Stimulated activated CD4-positive, alpha-beta T cell treated with anti-CD3 and anti-CD28 coated beads, Interleukin-15, amount 100 ng/mL, for 48 hours (primary cell): ENCODE data around the gene SIRPB1.
"Not testable (repeated sequence)": the region's sequence is repeated elsewhere in the genome, so short reads cannot be mapped to it uniquely, and the experiment has no call there.

ENCODE experiments used
- DNase-seq, 2 donors: peaks; one replicate each; pipeline ENCODE4 v3.0.0-alpha.2; 2020; ENCODE audit warnings: low read depth in 2 of 2

Gene SIRPB1

DNA sequence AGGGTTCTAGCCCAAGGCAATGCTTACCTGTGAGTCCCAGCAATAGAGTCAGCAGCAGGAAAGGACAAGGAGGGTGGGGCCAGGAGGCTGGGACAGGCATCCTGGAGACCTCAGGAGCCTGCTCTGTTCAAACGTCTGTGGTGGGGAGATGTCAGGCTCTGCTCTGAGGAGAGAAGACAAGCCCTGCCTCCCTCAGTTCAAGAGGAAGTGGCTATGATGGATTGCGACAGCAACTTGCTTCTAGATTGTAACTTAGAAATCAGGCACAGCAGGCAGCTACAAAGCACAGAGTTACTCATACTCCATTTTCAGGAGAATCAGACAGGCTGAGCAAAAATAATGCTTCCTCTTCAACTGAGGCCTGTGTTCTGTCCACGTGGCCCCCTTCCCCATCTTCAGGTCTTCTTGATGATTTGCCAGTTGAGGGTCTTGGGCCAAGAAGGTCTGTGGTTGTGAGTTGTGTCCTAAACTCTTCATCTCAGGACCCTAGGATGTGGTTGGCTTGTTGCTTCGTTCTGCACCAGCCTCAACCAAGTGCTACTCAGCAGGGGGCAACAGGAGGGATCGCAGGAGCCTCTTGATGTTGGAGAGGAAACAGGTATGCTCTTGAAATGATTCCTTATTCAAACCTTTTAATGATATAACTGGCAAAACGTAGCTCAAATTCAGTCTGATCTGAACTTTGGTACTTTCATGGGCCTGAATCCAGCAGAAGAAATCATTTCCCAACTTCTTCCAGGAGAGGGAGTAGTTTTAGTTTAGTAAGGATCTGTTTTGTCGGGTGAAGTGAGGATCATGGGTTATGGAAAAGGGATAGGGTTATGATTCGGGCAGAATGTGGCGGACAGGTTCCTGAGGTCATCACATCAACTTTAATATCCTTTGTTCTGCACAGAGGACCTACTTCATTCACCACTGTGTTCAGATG lies 31.0 kb downstream of the SIRPB1 start:
- no peak for DNase-seq

GRCh38 chr20:1587781-1588532 lies 31.9 kb downstream of the SIRPB1 start:
- no peak for DNase-seq

GRCh38 chr20:1579488-1579887 lies 40.3 kb downstream of the SIRPB1 start:
- DNase-seq, result no peak

DNA sequence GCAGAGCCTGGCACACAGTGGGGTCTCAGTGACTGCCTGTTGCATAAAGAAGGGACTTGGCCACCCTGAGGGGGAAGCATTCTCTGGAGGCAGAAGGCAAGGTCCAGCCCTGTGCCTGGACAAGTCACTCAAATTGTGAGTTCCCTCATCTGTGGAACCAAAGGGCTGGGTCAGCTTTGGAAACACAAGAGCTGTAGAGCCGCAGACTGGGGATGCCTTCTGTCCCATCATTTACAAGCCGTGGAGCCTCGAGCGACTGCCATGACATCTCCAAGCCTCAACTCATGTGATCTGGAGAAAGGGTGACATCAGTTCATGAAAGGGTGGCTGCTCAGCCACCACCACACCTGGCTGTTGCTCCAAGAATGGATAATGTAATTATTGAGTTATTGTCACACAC lies 41.9 kb downstream of the SIRPB1 start:
- no peak for DNase-seq

GRCh38 chr20:1577313-1577712 lies 42.5 kb downstream of the SIRPB1 start:
- not testable (repeated sequence) for DNase-seq

- DNase-seq, result no peak
Observed at GRCh38 chr20:1576641-1577040, 43.2 kb downstream of the SIRPB1 start.

GRCh38 chr20:1576003-1576402 lies 43.8 kb downstream of the SIRPB1 start:
- not testable (repeated sequence) for DNase-seq

DNA sequence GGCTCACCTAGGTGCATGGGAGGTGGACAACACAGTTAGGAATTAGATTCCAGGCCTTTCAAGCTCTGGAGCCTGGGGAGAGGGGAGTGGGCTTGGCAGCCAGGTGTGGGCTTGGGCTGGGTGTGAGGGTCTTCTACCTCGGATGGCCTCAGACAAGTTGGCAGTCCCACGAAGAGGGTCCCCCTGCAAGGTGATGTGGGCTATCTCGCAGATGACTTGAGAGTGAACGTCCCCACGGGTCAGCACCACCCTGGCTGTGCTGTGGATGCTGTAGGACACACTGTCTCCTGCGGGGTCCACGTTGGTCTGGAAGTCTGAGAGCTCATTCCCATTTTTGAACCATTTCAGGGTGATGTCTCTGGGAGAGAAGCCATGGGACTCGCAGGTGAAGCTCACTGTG lies 48.2 kb downstream of the SIRPB1 start:
- not testable (repeated sequence) for DNase-seq
